Stimulated activated naive CD4-positive, alpha-beta T cell (primary cell): Measurements from ENCODE around the gene APC2.

Experiments used
- DNase-seq, 6 experiments: peaks; one replicate each; lab custom pipeline; 2025; lab: John Stamatoyannopoulos, UW

Gene APC2

GRCh38 chr19:1478934-1479707, 29.2 kb downstream of the APC2 start, which contains the start of gene C19orf25:
C19orf25 (minus strand) TSS chr19:1479215; CDS start chr19:1478903, 312 bp downstream.
- DNase-seq = peak; percentile 77 to 87 (median 82)

- DNase-seq = no peak
Measured at GRCh38 chr19:1481224-1481892, 31.4 kb downstream of the APC2 start.

- DNase-seq = no peak
Measured at GRCh38 chr19:1481893-1482360, 32.0 kb downstream of the APC2 start.

GRCh38 chr19:1482361-1483130, 32.6 kb downstream of the APC2 start:
- no peak for DNase-seq

GRCh38 chr19:1483131-1483978, 33.4 kb downstream of the APC2 start:
- no peak for DNase-seq

GRCh38 chr19:1483979-1484428, 34.1 kb downstream of the APC2 start:
- no peak for DNase-seq

GRCh38 chr19:1486720-1487575, 37.0 kb downstream of the APC2 start:
- DNase-seq = no peak

- DNase-seq = no peak
Measured at GRCh38 chr19:1487576-1488281, 37.8 kb downstream of the APC2 start.

GRCh38 chr19:1488282-1488601, 38.3 kb downstream of the APC2 start:
- no peak for DNase-seq

- peak in 1 of 6 experiments; percentile 28 for DNase-seq
Measured at GRCh38 chr19:1489463-1490310, 39.8 kb downstream of the APC2 start.

- DNase-seq = peak; percentile 97 to 100 (median 98)
Measured at GRCh38 chr19:1490311-1491113, 40.6 kb downstream of the APC2 start, which contains the start of gene PCSK4. PCSK4 (minus strand) TSS chr19:1490350; CDS start chr19:1490346, 4 bp downstream.

- no peak for DNase-seq
Measured at GRCh38 chr19:1491114-1491848, 41.4 kb downstream of the APC2 start, which contains the start of gene REEP6. REEP6 (plus strand) TSS chr19:1491181; CDS start chr19:1491270, 89 bp downstream.

- DNase-seq = no peak
Measured at GRCh38 chr19:1491849-1492170, 41.9 kb downstream of the APC2 start.

- DNase-seq = no peak
Measured at GRCh38 chr19:1492474-1493006, 42.6 kb downstream of the APC2 start.

GRCh38 chr19:1494115-1494815, 44.3 kb downstream of the APC2 start:
- no peak for DNase-seq

- no peak for DNase-seq
Measured at GRCh38 chr19:1495051-1495798, 45.3 kb downstream of the APC2 start.
